Gastroesophageal sphincter (tissue), 3 donors: Measurements from ENCODE around the gene C2CD2.

Source experiments
- EP300 ChIP-seq: sonication (generic); formaldehyde crosslinking; IDR thresholded peaks from one replicate; pipeline ENCODE4 v1.6.1; 2017; ENCODE audit warnings: antibody characterized with exemption, mild to moderate bottlenecking
- POLR2A ChIP-seq, 2 donors: fragments of 450-650 bp; IDR thresholded peaks; one replicate each; pipeline ENCODE4 v1.6.1; 2017; ENCODE audit warnings: antibody characterized with exemption in 2 of 2, mild to moderate bottlenecking in 2 of 2, moderate library complexity in 1 of 2
- POLR2AphosphoS5 ChIP-seq: sonication (generic); formaldehyde crosslinking; IDR thresholded peaks from one replicate; pipeline ENCODE4 v1.6.1; 2017; ENCODE audit warnings: antibody characterized with exemption
- TF ChIP-seq, protein P1 (sequence below), 4 experiments: fragments of 200-600 bp in 2 of 4; fragments of 450-650 bp in 2 of 4; sonication (generic) in 1 of 4; IDR thresholded peaks; one replicate each; pipeline ENCODE4 v1.5.1; 2017 to 2019; ENCODE audit warnings: antibody characterized with exemption in 4 of 4, mild to moderate bottlenecking in 2 of 4, moderate library complexity in 2 of 4

DNA sequence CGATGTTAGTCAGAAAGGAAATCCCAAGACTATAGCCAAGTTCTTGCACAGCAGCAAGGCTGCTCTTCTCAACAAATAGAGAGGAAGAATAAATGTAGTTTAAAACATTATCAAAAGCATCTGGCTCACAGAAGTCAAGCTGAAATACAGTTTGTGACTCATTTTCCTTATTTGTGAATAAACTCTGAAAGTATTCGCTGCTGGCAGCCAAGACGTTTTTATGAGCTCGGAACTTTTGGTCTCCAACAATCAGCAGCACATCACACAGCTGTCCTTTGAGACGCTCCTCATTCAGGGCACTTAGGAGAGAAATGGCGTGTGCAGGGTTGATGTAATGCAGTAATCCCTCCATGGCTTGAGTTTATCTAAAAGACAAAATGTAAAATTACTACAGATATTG is 39.9 kb upstream of the C2CD2 start:
- TF ChIP-seq, protein P1, sequence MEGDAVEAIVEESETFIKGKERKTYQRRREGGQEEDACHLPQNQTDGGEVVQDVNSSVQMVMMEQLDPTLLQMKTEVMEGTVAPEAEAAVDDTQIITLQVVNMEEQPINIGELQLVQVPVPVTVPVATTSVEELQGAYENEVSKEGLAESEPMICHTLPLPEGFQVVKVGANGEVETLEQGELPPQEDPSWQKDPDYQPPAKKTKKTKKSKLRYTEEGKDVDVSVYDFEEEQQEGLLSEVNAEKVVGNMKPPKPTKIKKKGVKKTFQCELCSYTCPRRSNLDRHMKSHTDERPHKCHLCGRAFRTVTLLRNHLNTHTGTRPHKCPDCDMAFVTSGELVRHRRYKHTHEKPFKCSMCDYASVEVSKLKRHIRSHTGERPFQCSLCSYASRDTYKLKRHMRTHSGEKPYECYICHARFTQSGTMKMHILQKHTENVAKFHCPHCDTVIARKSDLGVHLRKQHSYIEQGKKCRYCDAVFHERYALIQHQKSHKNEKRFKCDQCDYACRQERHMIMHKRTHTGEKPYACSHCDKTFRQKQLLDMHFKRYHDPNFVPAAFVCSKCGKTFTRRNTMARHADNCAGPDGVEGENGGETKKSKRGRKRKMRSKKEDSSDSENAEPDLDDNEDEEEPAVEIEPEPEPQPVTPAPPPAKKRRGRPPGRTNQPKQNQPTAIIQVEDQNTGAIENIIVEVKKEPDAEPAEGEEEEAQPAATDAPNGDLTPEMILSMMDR (IDR thresholded peaks at IDR 0.05) = no peak
- TF ChIP-seq POLR2A (IDR thresholded peaks at IDR 0.05) = no peak
- TF ChIP-seq EP300 = no peak
- peak; percentile 20 for TF ChIP-seq POLR2AphosphoS5
